GM12878 (cell line): Measurements from ENCODE around the gene EHD1. TPM values are rescaled to one million over a fixed set of nuclear protein-coding genes. Genes with fewer than 3 reads are reported as not detected.

ENCODE experiments used
- ATAC-seq: fragments of 200-7000 bp; cut with Tn5 transposase; 3 replicates; pipeline ENCODE4 v1.9.1; 2020; ENCODE audit warnings: mild to moderate bottlenecking, moderate library complexity
- BruUV-seq: library from RNA; stranded (reverse); fragments of 400-500 nt; replicated peaks from 2 replicates; lab custom pipeline; 2021; lab: Mats Ljungman, UMichigan
- CTCF ChIA-PET: fragments of 300-600 bp; sonication (Branson Sonifier 250); formaldehyde crosslinking; extraction: SDS; loops from one replicate; lab custom pipeline; 2021; ENCODE audit warnings: inconsistent platforms; lab: Yijun Ruan, JAX
- POLR2A ChIA-PET: fragments of 350-600 bp; formaldehyde crosslinking; extraction: SDS; loops from one replicate; lab custom pipeline; 2021; ENCODE audit warnings: inconsistent platforms; lab: Charles Lee
- RAD21 ChIA-PET: fragments of 300-600 bp; sonication (Branson Sonifier 250); formaldehyde crosslinking; loops from one replicate; lab custom pipeline; 2023; ENCODE audit warnings: antibody characterized with exemption; ENCODE audit not compliant: unreplicated experiment; lab: Charles Lee
- SMC1A ChIA-PET: fragments of 300-600 bp; sonication (Branson Sonifier 250); formaldehyde crosslinking; loops from one replicate; lab custom pipeline; 2023; ENCODE audit not compliant: unreplicated experiment, uncharacterized antibody; lab: Charles Lee
- DNase-seq: peaks from one replicate; pipeline ENCODE4 v3.0.0-alpha.2; 2011; ENCODE audit warnings: low read depth, low spot score
- FAIRE-seq: peaks from 3 replicates; lab custom pipeline; 2011; peaks lifted over from hg19 to GRCh38; lab: Jason Lieb, UNC
- H2AFZ ChIP-seq: 2 replicates; pipeline ENCODE4 v1.6.0; 2011; ENCODE audit warnings: low read depth, low read length, control low read depth; ENCODE audit not compliant: control insufficient read depth
- H3K27ac ChIP-seq: 2 replicates; pipeline ENCODE4 v1.5.1; 2011; ENCODE audit warnings: control low read depth; ENCODE audit not compliant: control insufficient read depth, insufficient read depth
- H3K27me3 ChIP-seq, 2 experiments: replicated peaks in 1 of 2; 2 replicates each; pipeline versions ENCODE4 v1.6.0 to v1.6.1; 2011; ENCODE audit warnings: low read length in 1 of 2; ENCODE audit not compliant: control insufficient read depth in 2 of 2, insufficient read depth in 2 of 2
- H3K36me3 ChIP-seq, 2 experiments: 2 replicates each; pipeline ENCODE4 v1.5.1; 2011; ENCODE audit warnings: low read length in 1 of 2; ENCODE audit not compliant: control insufficient read depth in 2 of 2, insufficient read depth in 2 of 2
- H3K4me1 ChIP-seq: 2 replicates; pipeline ENCODE4 v1.6.1; 2011; ENCODE audit warnings: mild to moderate bottlenecking, low read length, moderate library complexity, mixed read lengths; ENCODE audit not compliant: control insufficient read depth, insufficient read depth
- H3K4me2 ChIP-seq: 2 replicates; pipeline ENCODE4 v1.6.0; 2011; ENCODE audit warnings: control low read depth; ENCODE audit not compliant: control insufficient read depth, insufficient read depth
- H3K4me3 ChIP-seq: fragments of 200-600 bp; sonication (generic); 2 replicates; pipeline ENCODE4 v1.5.1; 2016
- H3K79me2 ChIP-seq: 2 replicates; pipeline ENCODE4 v1.6.0; 2011; ENCODE audit warnings: low read length; ENCODE audit not compliant: control insufficient read depth, insufficient read depth
- H3K9ac ChIP-seq: 2 replicates; pipeline ENCODE4 v1.8.0; 2011; ENCODE audit warnings: low read length, control low read depth, mixed read lengths; ENCODE audit not compliant: control insufficient read depth, insufficient read depth
- H3K9me3 ChIP-seq: replicated peaks from 3 replicates; pipeline ENCODE4 v1.5.1; 2011; ENCODE audit warnings: mild to moderate bottlenecking, low read length; ENCODE audit not compliant: control insufficient read depth, insufficient read depth
- H4K20me1 ChIP-seq: 2 replicates; pipeline ENCODE4 v1.6.0; 2011; ENCODE audit not compliant: control insufficient read depth, insufficient read depth
- CEBPB ChIP-seq, 2 experiments: fragments of 150-350 bp in 1 of 2; IDR thresholded peaks; 2 replicates each; pipeline ENCODE4 v1.6.1; 2012 to 2014; ENCODE audit warnings: low read depth in 2 of 2, low read length in 2 of 2, borderline replicate concordance in 1 of 2, inconsistent platforms in 1 of 2
- ELK1 ChIP-seq: IDR thresholded peaks from 2 replicates; pipeline ENCODE4 v1.6.1; 2012; ENCODE audit warnings: low read depth, low read length, improper control_type of control experiment
- IRF3 ChIP-seq: fragments of 450-650 bp; IDR thresholded peaks from 2 replicates; pipeline ENCODE4 v1.6.1; 2014; ENCODE audit warnings: mild to moderate bottlenecking
- KDM1A ChIP-seq: fragments of 200-600 bp; sonication (generic); IDR thresholded peaks from 2 replicates; pipeline ENCODE4 v1.6.1; 2016; ENCODE audit warnings: borderline replicate concordance
- LARP7 ChIP-seq: fragments of 450-650 bp; IDR thresholded peaks from 2 replicates; pipeline ENCODE4 v1.6.1; 2017; ENCODE audit warnings: mild to moderate bottlenecking
- MYB ChIP-seq: fragments of 150-350 bp; IDR thresholded peaks from 2 replicates; pipeline ENCODE4 v1.6.1; 2014; ENCODE audit warnings: mild to moderate bottlenecking, low read depth, low read length, borderline replicate concordance
- NFIC ChIP-seq: IDR thresholded peaks from 2 replicates; pipeline ENCODE4 v1.6.1; 2012; ENCODE audit warnings: low read depth, mild to moderate bottlenecking, inconsistent platforms, low read length, moderate library complexity
- NFXL1 ChIP-seq: fragments of 450-650 bp; IDR thresholded peaks from 2 replicates; pipeline ENCODE4 v1.6.1; 2017; ENCODE audit warnings: antibody characterized with exemption, mild to moderate bottlenecking, borderline replicate concordance
- NFYB ChIP-seq: IDR thresholded peaks from 2 replicates; pipeline ENCODE4 v1.6.1; 2011; ENCODE audit warnings: low read depth, mild to moderate bottlenecking, low read length, improper control_type of control experiment, moderate library complexity; ENCODE audit not compliant: insufficient read depth
- PBX3 ChIP-seq: IDR thresholded peaks from 2 replicates; pipeline ENCODE4 v1.6.1; 2011; ENCODE audit warnings: mild to moderate bottlenecking, low read depth, low read length, moderate library complexity; ENCODE audit not compliant: insufficient replicate concordance
- PRDM15 ChIP-seq: fragments of 450-650 bp; formaldehyde crosslinking; IDR thresholded peaks from 2 replicates; pipeline ENCODE4 v1.4.0; 2020; ENCODE audit warnings: mild to moderate bottlenecking, moderate library complexity
- RAD21 ChIP-seq: IDR thresholded peaks from 2 replicates; pipeline ENCODE4 v1.6.1; 2011; ENCODE audit warnings: mild to moderate bottlenecking, low read depth, low read length, moderate library complexity; ENCODE audit not compliant: insufficient read depth
- RFX5 ChIP-seq: IDR thresholded peaks from 2 replicates; pipeline ENCODE4 v1.6.1; 2011; ENCODE audit warnings: low read depth, low read length, improper control_type of control experiment
- SP1 ChIP-seq: IDR thresholded peaks from one replicate; pipeline ENCODE4 v1.6.1; 2011; ENCODE audit warnings: low read depth, low read length
- ZNF384 ChIP-seq: IDR thresholded peaks from 2 replicates; pipeline ENCODE4 v1.6.1; 2012; ENCODE audit warnings: low read depth, mild to moderate bottlenecking, low read length, improper control_type of control experiment, borderline replicate concordance
- ZNF622 ChIP-seq: fragments of 450-650 bp; IDR thresholded peaks from 2 replicates; pipeline ENCODE4 v1.6.1; 2017; ENCODE audit warnings: mild to moderate bottlenecking, inconsistent platforms
- WGBS: methylation state at CpG from one replicate; pipeline ENCODE4 v1.1.6; 2016; ENCODE audit warnings: low lambda C conversion rate; ENCODE audit not compliant: insufficient replicate concordance, insufficient coverage; ENCODE audit errors: missing lambda C conversion rate; 5-methylcytosine and 5-hydroxymethylcytosine counted together
- in situ Hi-C: fragments of 300-500 bp; cut with MboI; formaldehyde crosslinking; loops from 9 replicates; pipeline ENCODE4 v1.14.3; 2018; ENCODE audit warnings: mixed read lengths
- intact Hi-C: fragments of 100-400 bp; cut with micrococcal nuclease; formaldehyde crosslinking; loops from one replicate; pipeline ENCODE4 v1.14.2; 2022; ENCODE audit not compliant: unreplicated experiment
- polyA plus RNA-seq, 11 experiments: library from polyadenylated mRNA; depleted of rRNA in 4 of 11; unstranded in 6 of 11; stranded (reverse) in 5 of 11; fragments of >200 nt; fragmentation: Nextera tagmentation in 4 of 11; fragmentation: Illumina TruSeq in 1 of 11; extraction: Ambion mirVana in 4 of 11; extraction: Trizol in 1 of 11; gene quantifications; 1 replicate in 1 of 11; 2 replicates in 10 of 11; pipeline versions ENCODE4 v1.2.1 to v1.2.3, GENCODE V29; 2011 to 2016; ENCODE audit warnings: inconsistent platforms in 2 of 11, missing spikeins in 2 of 11, low read depth in 1 of 11
- total RNA-seq, 4 experiments: library from RNA; depleted of rRNA in 3 of 4; stranded (reverse); fragments of >200 nt in 3 of 4; fragmentation: Illumina TruSeq in 1 of 4; extraction: Trizol in 1 of 4; gene quantifications; 2 replicates each; pipeline versions ENCODE4 v1.2.1 to v1.2.3, GENCODE V29; 2013 to 2021

Gene EHD1
- total and polyA plus RNA-seq, 10 of the 15 experiments (the other 5 are each of a cell fraction or from before 2014, with no cell fraction given): 1.0 to 165 (median 66.5) TPM

- no peaks in the 10 kb centered on the region for H3K79me2 ChIP-seq
- ChIA-PET RAD21 (interaction anchor here (1.1 to 5.7 kb wide), 6 partner anchors 21 to 102 kb away, joined by 3 to 101 read pairs (median 4); partner anchors contain the start of gene BATF2), CTCF (interaction anchor here (0.6 to 30.0 kb wide), 6 partner anchors 10 to 253 kb away, joined by 3 to 1208 read pairs (median 13); partner anchors contain the start of genes CDC42BPG, EHD1 and SYVN1), SMC1A (interaction anchor here (1.0 to 7.2 kb wide), 5 partner anchors 20 to 101 kb away, joined by 3 to 138 read pairs (median 4); no protein-coding TSS in a partner anchor), POLR2A (interaction anchor here (0.7 kb wide), 1 partner anchor 22 kb away, joined by 4 read pairs; no protein-coding TSS in a partner anchor)
- DNase-seq: no peak
- H3K9ac ChIP-seq: no peak overlapping the region
- BruUV-seq: no TSS peak
- 61% methylated on average over 39 of the region's 39 CpGs for WGBS
- intact Hi-C loops (loop anchor here (1.0 kb wide), 1 partner anchor 48 kb away; no protein-coding TSS in a partner anchor), in situ Hi-C loops (loop anchor here (5.0 kb wide), 1 partner anchor 48 kb away; no protein-coding TSS in a partner anchor)
- FAIRE-seq: no peak
- no peak overlapping the region for H3K4me2 ChIP-seq
- ATAC-seq: no peak
- no peak overlapping the region for H3K27ac ChIP-seq
- no peaks in the 10 kb centered on the region for H3K27me3 ChIP-seq
- H3K36me3 ChIP-seq: peaks cover 0 to 3% of the 10 kb centered on the region in 2 experiments; a peak in 1 of 4 replicates
- H3K4me1 ChIP-seq: peaks cover under 1% of the 10 kb centered on the region; the same call in 1 of the 2 replicates
- H2AFZ ChIP-seq: no peak overlapping the region
- H3K4me3 ChIP-seq: no peak overlapping the region
- H4K20me1 ChIP-seq: no peaks in the 10 kb centered on the region
- H3K9me3 ChIP-seq: no peaks in the 10 kb centered on the region
- TF ChIP-seq ZNF622: no peak
- no peak for TF ChIP-seq ELK1
- no peak for TF ChIP-seq SP1
- no peak for TF ChIP-seq PRDM15 (CRISPR knock-in tag)
- no peak for TF ChIP-seq MYB
- TF ChIP-seq RFX5: no peak
- TF ChIP-seq KDM1A: no peak
- TF ChIP-seq ZNF384: no peak
- TF ChIP-seq NFYB: no peak
- TF ChIP-seq LARP7: no peak
- no peak for TF ChIP-seq RAD21
- no peak for TF ChIP-seq NFXL1
- no peak for TF ChIP-seq PBX3
- TF ChIP-seq CEBPB (IDR thresholded peaks at IDR 0.05; ENCODE audit: borderline replicate concordance in 1 of 2, low read depth in 2 of 2, low read length in 2 of 2): no peak
- no peak for TF ChIP-seq NFIC
- TF ChIP-seq IRF3: no peak
Observed at GRCh38 chr11:64894812-64895452, 16.5 kb upstream of the EHD1 start.
